GM19328 (cell line): ENCODE data around the gene ARL8B.
"Not testable (repeated sequence)": the region's sequence is repeated elsewhere in the genome, so short reads cannot be mapped to it uniquely, and the experiment has no call there.

Source experiments
- ATAC-seq: cut with Tn5 transposase; IDR thresholded peaks from one replicate; pipeline ENCODE4 v1.9.1; 2021; ENCODE audit warnings: mild to moderate bottlenecking, moderate library complexity; ENCODE audit not compliant: unreplicated experiment

ARL8B gene

DNA sequence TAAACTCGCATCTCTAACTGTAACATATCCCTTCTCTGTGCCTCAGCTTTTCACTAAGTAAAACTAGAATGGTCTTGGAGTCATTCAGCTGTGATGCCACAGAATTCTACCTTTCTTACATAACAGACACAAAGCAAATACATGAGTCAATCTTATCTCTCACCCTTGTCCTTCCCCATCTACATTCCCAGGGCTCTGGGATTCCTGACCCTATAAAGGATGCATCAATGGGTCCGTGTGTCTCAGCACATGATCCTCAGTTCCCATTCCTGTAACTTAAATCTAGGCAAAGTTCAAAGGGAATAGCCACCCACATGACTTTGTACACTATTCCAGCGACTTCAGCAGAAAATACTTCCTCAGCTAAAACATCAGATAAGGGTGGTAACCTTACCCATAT is 11.8 kb upstream of the ARL8B start:
- ATAC-seq: no peak

DNA sequence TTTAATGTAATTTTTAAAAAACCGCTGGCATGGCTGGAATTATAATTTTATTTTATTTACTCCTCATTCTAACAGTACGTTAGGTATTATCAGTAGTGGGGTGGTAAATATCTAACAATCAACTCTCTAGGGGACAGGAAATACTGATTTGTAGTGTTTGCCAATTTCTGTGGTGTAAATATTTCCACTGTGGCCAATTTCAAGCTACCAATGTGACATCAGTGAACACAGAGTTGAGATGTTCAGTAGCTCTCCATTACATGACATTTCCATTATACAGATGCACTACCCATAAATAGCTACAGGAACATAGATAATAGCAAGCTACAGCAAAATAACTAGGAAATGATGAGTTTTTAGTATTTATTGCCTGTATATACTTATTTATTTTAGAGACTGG is 10.0 kb upstream of the ARL8B start:
- no peak for ATAC-seq

DNA sequence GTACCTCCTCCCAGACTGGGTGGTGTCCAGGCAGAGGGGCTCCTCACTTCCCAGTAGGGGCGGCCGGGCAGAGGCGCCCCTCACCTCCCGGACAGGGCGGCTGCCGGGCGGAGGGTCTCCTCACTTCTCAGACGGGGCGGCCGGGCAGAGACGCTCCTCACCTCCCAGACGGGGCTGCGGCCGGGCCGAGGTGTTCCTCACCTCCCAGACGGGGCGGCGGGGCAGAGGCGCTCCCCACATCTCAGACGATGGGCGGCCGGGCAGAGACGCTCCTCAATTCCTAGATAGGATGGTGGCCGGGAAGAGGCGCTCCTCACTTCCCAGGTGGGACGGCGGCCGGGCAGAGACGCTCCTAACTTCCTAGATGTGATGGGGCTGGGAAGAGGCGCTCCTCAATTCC is 8.4 kb upstream of the ARL8B start:
- ATAC-seq: not testable (repeated sequence)

DNA sequence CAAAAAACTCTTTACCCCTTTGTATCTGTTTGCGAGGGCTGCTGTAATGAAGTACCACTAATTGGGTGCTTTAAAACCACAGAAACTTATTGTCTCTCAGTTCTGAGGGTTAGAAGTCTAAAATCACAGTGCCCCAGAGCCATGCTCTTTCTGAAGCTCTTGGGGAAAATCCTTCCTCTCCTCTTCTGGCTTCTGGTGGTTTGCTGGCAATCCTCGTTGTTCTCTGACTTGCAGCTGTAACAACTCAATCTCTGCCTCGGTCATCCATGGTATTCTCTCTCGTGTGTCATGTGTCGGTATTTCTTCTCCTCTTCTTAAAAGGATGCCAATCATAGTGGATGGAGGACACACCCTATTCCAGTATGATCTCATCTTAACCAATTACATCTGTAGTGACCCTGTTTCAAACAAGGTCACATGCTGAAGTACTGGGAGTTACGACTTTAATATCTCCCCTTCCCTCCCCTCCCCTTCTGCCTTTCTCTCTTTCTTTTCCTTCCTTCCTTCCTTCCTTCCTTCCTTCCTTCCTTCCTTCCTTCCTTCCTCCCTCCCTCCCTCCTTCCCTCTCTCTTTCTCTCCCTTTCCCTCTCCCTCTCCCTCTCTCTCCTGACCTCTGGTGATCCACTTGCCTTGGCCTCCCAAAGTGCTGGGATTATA is 6.5 kb upstream of the ARL8B start:
- ATAC-seq: no peak

DNA sequence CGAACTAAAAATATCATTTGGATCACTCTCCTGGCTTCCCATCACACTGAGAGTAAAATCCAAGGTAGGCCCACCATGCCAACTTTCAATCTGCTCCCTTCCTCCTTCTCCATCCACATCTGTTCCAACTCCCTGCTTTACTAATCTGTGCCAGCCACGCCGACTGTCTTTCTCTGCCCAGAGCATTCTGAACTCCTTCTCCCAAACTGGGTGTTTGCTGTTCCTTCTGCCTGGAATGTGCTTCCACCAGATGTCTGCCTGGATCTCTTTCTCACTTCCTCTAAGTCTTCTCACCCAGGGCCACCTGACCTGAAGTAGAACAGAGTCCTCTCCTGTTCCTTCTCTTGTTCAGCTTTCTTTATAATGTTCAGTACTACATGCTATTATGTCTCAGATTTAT is 5.6 kb upstream of the ARL8B start:
- ATAC-seq: no peak

DNA sequence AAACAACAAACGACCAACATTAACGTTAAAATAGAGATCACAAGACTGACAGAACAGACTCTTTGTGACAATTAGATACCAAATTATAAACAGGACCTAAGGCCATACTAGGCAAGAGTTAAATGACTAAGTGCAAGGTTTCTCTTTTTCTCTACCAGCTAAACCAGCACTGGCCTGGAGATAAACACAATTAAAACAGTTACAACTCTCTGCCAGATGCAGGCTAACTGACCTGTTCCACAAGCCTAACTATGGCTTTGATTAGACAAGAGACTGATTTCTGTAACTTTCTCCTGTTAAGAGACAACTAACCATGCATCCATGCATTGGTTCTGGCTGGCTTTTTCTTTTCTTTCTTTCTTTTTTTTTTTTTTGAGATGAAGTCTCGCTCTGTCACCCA is 1.6 kb upstream of the ARL8B start:
- ATAC-seq: no peak

DNA sequence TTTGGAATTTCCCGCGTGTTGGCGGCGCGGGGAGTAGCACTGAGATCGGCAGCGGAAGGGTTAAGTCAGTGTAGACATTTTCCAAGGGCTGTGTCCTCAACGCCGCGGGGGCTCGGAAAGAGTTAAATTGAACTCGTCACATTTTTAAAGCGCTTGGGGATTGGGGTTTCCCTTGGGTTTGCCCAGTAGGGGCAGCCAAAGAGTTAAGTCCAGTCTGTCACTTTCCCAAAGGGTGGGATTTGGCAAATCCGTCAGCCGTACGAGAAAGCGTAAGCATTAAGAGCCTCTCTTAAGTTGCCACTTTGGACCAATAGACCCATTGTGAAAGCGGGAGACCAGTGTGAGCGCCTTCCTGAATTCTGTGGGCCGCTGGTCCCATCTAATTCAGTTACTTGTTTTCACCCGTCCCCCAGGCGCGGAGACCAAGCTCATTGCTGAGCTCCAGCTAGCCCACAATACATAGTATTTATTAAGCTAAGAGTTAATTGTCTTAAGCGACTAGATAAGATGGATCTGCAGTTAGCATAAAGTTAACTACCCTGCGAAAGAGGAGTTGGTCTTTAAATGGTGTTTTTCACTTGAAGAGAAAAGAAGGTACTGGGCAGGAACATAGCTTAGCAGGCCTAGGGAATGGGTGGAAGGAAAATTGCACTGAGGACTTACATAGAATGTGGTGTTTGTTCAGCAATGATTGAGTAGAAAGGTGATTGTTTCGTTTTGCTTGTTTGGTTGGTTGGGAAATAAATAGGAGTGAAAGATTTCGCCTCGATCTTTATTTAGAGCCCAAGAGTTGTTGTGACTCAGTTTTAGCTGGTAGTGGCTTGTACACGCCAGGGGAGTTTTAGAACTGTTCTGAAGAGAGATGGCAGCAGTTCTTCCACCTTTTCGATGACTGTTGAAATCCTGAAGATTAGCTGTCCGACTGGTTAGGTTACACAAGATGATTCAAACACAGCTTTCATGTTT is 932 bp downstream of the ARL8B start:
- ATAC-seq: no peak

- ATAC-seq: no peak
These were observed 1.8 kb downstream of the ARL8B start for GRCh38 chr3:5123937-5124336.

DNA sequence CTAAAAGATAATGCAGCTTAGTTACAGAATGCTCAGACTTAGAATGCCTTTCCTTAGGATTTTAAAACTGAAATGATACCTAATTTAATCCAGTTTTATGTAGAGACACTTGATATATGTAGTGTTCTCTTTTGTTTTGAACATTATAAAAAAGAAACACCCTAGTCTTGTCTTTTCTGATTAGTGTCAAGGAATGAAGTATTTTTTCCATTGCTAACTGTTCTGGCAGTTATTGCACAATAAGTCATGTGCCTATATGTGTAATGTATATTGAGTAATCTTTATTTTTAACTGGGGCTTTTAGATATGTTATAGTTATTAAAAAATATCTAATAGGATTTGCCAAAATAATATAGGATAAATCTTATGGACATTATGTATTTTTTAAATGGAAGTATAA is 4.5 kb downstream of the ARL8B start:
- no peak for ATAC-seq

DNA sequence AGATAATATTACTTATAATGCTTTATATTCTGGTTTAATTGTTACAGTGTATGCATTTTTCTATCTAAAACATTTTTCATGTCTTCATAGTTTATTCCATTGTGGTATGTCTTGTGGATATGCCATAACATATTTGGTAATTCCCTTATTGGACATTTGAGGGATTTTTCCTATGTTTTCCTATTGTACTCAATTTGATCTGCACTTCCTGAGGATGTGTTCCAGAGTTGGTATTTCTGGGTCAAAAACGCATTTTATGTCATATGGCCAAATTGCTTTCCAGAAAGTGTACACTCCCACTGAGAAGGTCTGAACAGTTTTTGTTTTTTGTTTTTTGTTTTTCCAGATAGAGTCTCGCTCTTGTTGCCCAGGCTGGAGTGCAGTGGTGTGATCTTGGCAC is 6.8 kb downstream of the ARL8B start:
- no peak for ATAC-seq

DNA sequence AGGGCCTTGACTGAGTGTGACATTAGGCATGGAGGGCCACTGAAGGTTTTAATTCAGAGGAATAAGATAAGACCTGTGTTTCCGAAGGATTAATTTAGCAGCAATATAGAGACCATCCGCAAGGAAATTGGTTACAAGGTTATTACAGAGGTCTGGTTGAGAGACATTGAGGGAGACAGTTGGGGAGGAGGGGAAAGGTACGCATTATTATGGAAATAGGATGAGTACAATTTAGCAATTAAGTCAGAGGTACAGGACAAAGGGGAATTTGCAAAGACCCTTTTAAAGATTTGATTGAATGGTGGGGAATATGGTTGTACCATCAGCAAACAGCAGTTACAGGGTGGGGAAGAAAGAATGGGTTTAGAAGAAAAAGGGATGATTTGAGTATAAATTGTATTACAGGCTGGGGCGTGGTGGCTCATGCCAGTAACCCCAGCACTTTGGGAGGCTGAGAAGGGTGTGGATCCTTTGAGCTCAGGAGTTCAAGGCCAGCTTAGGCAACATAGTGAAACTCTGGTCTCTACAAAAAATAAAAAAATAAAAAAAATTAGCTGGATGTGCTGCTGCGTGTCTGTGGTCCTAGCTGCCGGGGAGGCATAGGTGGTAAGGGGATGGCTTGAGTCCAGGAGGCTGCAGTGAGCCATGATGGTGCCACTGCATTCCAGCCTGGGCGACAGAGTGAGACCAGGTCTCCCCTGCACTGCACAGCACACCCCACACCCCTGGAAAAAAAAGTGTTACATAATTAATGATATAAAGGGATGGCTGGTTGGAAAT is 11.3 kb downstream of the ARL8B start:
- no peak for ATAC-seq

DNA sequence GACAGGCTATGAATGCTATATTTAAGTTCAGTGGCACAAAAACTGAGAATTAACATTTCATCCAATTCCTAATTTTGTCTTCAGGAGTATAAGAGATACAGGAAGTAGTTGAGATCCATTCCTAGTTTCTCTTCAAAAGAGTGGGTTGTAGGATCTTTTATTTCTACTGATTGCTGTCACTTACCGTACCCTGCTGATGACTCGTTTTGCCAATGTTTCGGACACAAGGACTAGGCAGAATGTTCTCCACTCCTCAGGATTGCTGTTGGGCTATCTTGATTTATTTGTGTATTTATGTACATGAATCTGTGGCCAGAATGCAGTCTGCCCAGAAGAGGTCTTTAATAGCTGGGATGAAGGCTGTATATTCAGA is 11.9 kb downstream of the ARL8B start:
- ATAC-seq: no peak

GRCh38 chr3:5134499-5134898 is 12.4 kb downstream of the ARL8B start:
- ATAC-seq: no peak

GRCh38 chr3:5136211-5136918 is 14.3 kb downstream of the ARL8B start:
- peak; percentile 55 for ATAC-seq

- no peak for ATAC-seq
These were observed 14.9 kb downstream of the ARL8B start for GRCh38 chr3:5136919-5137429.

DNA sequence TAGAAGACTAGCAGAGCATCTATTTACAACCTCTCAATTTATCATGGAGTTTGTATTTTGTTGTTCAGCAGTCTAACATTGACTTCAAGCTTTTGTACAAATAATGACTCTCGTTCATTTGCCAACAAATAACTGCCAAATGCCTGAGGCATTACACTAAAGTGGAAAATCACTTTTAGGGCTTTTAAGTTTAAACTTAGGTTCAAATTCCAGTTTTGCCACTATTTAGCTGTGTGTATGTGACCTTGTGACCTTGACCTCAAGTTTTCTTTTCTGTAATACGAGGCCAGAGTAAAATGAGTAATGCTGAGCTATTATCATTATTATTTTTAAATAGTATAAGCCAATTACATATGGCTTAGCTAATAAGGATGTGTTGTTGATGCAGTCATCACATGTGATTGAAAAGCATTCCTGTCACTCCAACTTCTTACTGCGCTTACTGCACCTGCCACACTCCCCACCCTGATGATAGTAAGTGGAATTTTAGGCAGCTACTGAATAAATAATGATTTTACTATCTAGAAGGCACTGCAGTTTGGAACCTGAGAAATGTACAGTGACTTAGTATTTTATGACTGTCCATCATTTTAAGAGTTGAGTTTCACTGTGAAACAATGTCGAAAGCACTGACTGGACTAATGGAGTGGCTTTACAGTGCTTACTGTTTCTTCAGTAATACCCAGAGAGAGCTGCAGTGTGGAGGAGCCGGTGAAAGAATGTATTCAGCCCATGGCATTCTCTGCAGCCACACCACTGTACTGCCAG is 16.3 kb downstream of the ARL8B start:
- no peak for ATAC-seq

- ATAC-seq: peak; percentile 44
These were observed 18.1 kb downstream of the ARL8B start for GRCh38 chr3:5140230-5140621.

- ATAC-seq: no peak
These were observed 18.7 kb downstream of the ARL8B start for GRCh38 chr3:5140839-5141238.

GRCh38 chr3:5141760-5142159 is 19.7 kb downstream of the ARL8B start:
- no peak for ATAC-seq

DNA sequence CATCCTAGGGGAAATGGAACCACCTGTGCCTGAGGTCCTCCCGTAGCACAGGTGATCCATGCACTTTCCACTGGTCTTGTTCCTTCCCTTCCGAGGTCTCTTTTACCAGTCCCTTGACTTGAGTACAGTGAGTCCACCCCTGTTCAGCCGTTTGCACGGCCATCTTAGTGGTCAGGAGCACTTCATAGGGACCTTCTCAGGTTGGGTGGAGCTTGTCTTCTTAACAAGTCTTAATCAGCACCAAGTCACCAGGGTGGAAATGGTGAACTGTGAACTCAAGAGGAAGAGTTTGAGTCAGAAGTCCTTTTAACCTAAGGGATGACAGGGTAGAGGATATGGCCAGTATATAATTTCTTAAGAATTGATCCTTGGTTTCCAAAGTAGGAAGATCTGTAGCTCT is 21.4 kb downstream of the ARL8B start:
- ATAC-seq: no peak
